OCI-LY1 (cell line): ENCODE results near the gene ABCF1.

Experiments
- H2AFZ ChIP-seq: fragments of 200-600 bp; sonication (generic), shearing (Covaris generic); 2 replicates; pipeline ENCODE4 v1.6.0; 2014; ENCODE audit warnings: antibody characterized with exemption, mild to moderate bottlenecking, low read length
- H3F3A ChIP-seq: fragments of 200-600 bp; sonication (generic), shearing (Covaris generic); 2 replicates; pipeline ENCODE4 v1.6.0; 2014; ENCODE audit warnings: mild to moderate bottlenecking, antibody characterized with exemption, low read length, moderate library complexity; ENCODE audit not compliant: insufficient read depth
- H3K27ac ChIP-seq: fragments of 200-600 bp; sonication (generic); 2 replicates; pipeline ENCODE4 v1.5.1; 2014; ENCODE audit warnings: low read length, mixed run types, mild to moderate bottlenecking, low read depth; ENCODE audit not compliant: poor library complexity, severe bottlenecking
- H3K27me3 ChIP-seq: fragments of 200-600 bp; sonication (generic); 2 replicates; pipeline ENCODE4 v1.6.0; 2014; ENCODE audit warnings: antibody characterized with exemption, mild to moderate bottlenecking, low read length, moderate library complexity; ENCODE audit not compliant: insufficient read depth
- H3K36me3 ChIP-seq: fragments of 200-600 bp; sonication (generic); 2 replicates; pipeline ENCODE4 v1.6.1; 2014; ENCODE audit warnings: mild to moderate bottlenecking, antibody characterized with exemption, low read length, moderate library complexity, mixed read lengths; ENCODE audit not compliant: insufficient read depth
- H3K4me1 ChIP-seq: fragments of 200-600 bp; sonication (generic); 2 replicates; pipeline ENCODE4 v1.5.1; 2014; ENCODE audit warnings: mild to moderate bottlenecking, low read length, moderate library complexity; ENCODE audit not compliant: insufficient read depth, severe bottlenecking
- H3K4me2 ChIP-seq: fragments of 200-600 bp; sonication (generic), shearing (Covaris generic); 2 replicates; pipeline ENCODE4 v1.6.1; 2014; ENCODE audit warnings: low read length
- H3K4me3 ChIP-seq: fragments of 200-600 bp; sonication (generic); 2 replicates; pipeline ENCODE4 v1.5.1; 2014; ENCODE audit warnings: low read length, low read depth, mild to moderate bottlenecking, mixed read lengths; ENCODE audit not compliant: poor library complexity, severe bottlenecking
- H3K79me2 ChIP-seq: fragments of 200-600 bp; shearing (Covaris generic); 2 replicates; pipeline ENCODE4 v1.6.1; 2016; ENCODE audit warnings: mixed run types, low read length, mixed read lengths; ENCODE audit not compliant: insufficient read depth
- H3K9ac ChIP-seq: fragments of 200-600 bp; sonication (generic), shearing (Covaris generic); 2 replicates; pipeline ENCODE4 v1.6.1; 2014; ENCODE audit warnings: mild to moderate bottlenecking, low read length, mixed read lengths
- H3K9me2 ChIP-seq: fragments of 200-600 bp; sonication (generic), shearing (Covaris generic); 2 replicates; pipeline ENCODE4 v1.6.1; 2014; ENCODE audit warnings: low read depth, mild to moderate bottlenecking, low read length, mixed read lengths
- H3K9me3 ChIP-seq: fragments of 200-600 bp; shearing (Covaris generic); 2 replicates; pipeline ENCODE4 v1.6.1; 2014; ENCODE audit warnings: low read length, mixed read lengths
- H4K20me1 ChIP-seq: fragments of 200-600 bp; sonication (generic), shearing (Covaris generic); 2 replicates; pipeline ENCODE4 v1.6.0; 2016; ENCODE audit warnings: mild to moderate bottlenecking, low read length; ENCODE audit not compliant: insufficient read depth
- CTCF ChIP-seq: fragments of 200-600 bp; sonication (generic), shearing (Covaris generic); IDR thresholded peaks from 2 replicates; pipeline ENCODE4 v1.5.1; 2017; ENCODE audit warnings: mild to moderate bottlenecking, antibody characterized with exemption, low read length, moderate library complexity, mixed read lengths
- EZH2 ChIP-seq: fragments of 200-600 bp; sonication (generic), shearing (Covaris generic); IDR thresholded peaks from 2 replicates; pipeline ENCODE4 v1.8.0; 2017; ENCODE audit warnings: borderline replicate concordance, mixed run types, mild to moderate bottlenecking, antibody characterized with exemption, low read length, moderate library complexity, mixed read lengths

Gene ABCF1

GRCh38 chr6:30564114-30564513 lies 7.1 kb upstream of the ABCF1 start:
- Histone ChIP-seq H3K36me3 (peaks cover 50% of the 10 kb centered on the region), H3K4me2 (no peak overlapping the region), H3F3A (no peaks in the 10 kb centered on the region), H4K20me1 (no peaks in the 10 kb centered on the region), H3K4me1 (no peaks in the 10 kb centered on the region), H3K9ac (no peak overlapping the region), H2AFZ (no peak overlapping the region), H3K27me3 (no peaks in the 10 kb centered on the region), H3K9me3 (no peaks in the 10 kb centered on the region), H3K79me2 (peaks cover 5% of the 10 kb centered on the region; the same call in 1 of the 2 replicates), H3K27ac (no peak overlapping the region), H3K4me3 (no peak overlapping the region), H3K9me2 (no peaks in the 10 kb centered on the region)
- TF ChIP-seq EZH2: no peak
- no peak for TF ChIP-seq CTCF

- Histone ChIP-seq H3K9me3 (no peaks in the 10 kb centered on the region), H4K20me1 (no peaks in the 10 kb centered on the region), H3K4me3 (no peak overlapping the region), H3K36me3 (peaks cover 36% of the 10 kb centered on the region), H3K27ac (no peak overlapping the region), H3K4me1 (peaks cover 16% of the 10 kb centered on the region), H3K9me2 (no peaks in the 10 kb centered on the region), H3K4me2 (no peak overlapping the region), H3F3A (no peaks in the 10 kb centered on the region), H3K27me3 (no peaks in the 10 kb centered on the region), H3K9ac (no peak overlapping the region), H2AFZ (no peak overlapping the region), H3K79me2 (no peaks in the 10 kb centered on the region)
- TF ChIP-seq CTCF (no peak), EZH2 (no peak)
These were observed 5.5 kb upstream of the ABCF1 start for GRCh38 chr6:30565772-30566171.

- Histone ChIP-seq H2AFZ (no peak overlapping the region), H3F3A (no peaks in the 10 kb centered on the region), H3K27me3 (no peaks in the 10 kb centered on the region), H3K36me3 (peaks cover 12% of the 10 kb centered on the region; the same call in 1 of the 2 replicates), H3K4me1 (peaks cover 31% of the 10 kb centered on the region), H3K9me3 (no peaks in the 10 kb centered on the region), H3K4me3 (no peak overlapping the region), H3K9ac (no peak overlapping the region), H4K20me1 (0 out of 2 replicates have a peak, but pooled peaks cover 3% of the 10 kb centered on the region), H3K9me2 (no peaks in the 10 kb centered on the region), H3K27ac (no peak overlapping the region), H3K4me2 (no peak overlapping the region), H3K79me2 (peaks cover 18% of the 10 kb centered on the region)
- TF ChIP-seq EZH2: no peak
- no peak for TF ChIP-seq CTCF
These were observed 3.0 kb upstream of the ABCF1 start for GRCh38 chr6:30568245-30568644.
